Keratinocyte (primary cell): ENCODE data around the gene CFAP90. TPM values are rescaled to one million over a fixed set of nuclear protein-coding genes. Genes with fewer than 3 reads are reported as not detected.

ENCODE experiments used
- DNase-seq: peaks from one replicate; pipeline ENCODE4 v3.0.0-alpha.2; 2011; ENCODE audit warnings: low read depth, missing footprints, low spot score
- FAIRE-seq: peaks from 2 replicates; lab custom pipeline; 2011; peaks lifted over from hg19 to GRCh38; lab: Jason Lieb, UNC
- H2AFZ ChIP-seq: 2 replicates; pipeline ENCODE4 v1.6.0; 2012; ENCODE audit warnings: low read length, control low read depth, inconsistent platforms; ENCODE audit not compliant: control insufficient read depth
- H3K27ac ChIP-seq: 2 replicates; pipeline ENCODE4 v1.5.1; 2011; ENCODE audit warnings: low read length; ENCODE audit not compliant: control insufficient read depth, insufficient read depth
- H3K27me3 ChIP-seq: 3 replicates; pipeline ENCODE4 v1.6.0; 2011; ENCODE audit warnings: low read length; ENCODE audit not compliant: control insufficient read depth, insufficient read depth; ENCODE audit errors: extremely low read depth
- H3K36me3 ChIP-seq, 2 experiments: 2 replicates in 1 of 2; 3 replicates in 1 of 2; pipeline ENCODE4 v1.5.1; 2011; ENCODE audit warnings: low read length in 2 of 2, mild to moderate bottlenecking in 1 of 2; ENCODE audit not compliant: control insufficient read depth in 2 of 2, insufficient read depth in 2 of 2; ENCODE audit errors: extremely low read depth in 1 of 2
- H3K4me1 ChIP-seq: 3 replicates; pipeline ENCODE4 v1.5.1; 2011; ENCODE audit warnings: low read length; ENCODE audit not compliant: control insufficient read depth, insufficient read depth; ENCODE audit errors: extremely low read depth
- H3K4me2 ChIP-seq: 3 replicates; pipeline ENCODE4 v1.6.0; 2011; ENCODE audit warnings: low read depth, low read length; ENCODE audit not compliant: control insufficient read depth, insufficient read depth; ENCODE audit errors: extremely low read depth
- H3K4me3 ChIP-seq, 3 experiments: fragments of 200-600 bp in 1 of 3; sonication (generic) in 1 of 3; 2 replicates in 2 of 3; 3 replicates in 1 of 3; pipeline ENCODE4 v1.5.1; 2011 to 2016; ENCODE audit warnings: low read length in 3 of 3, mild to moderate bottlenecking in 3 of 3, control low read depth in 2 of 3, inconsistent platforms in 1 of 3, low read depth in 1 of 3, mixed read lengths in 1 of 3, mixed run types in 1 of 3, moderate library complexity in 1 of 3; ENCODE audit not compliant: control insufficient read depth in 2 of 3, insufficient read depth in 2 of 3; ENCODE audit errors: extremely low read depth in 1 of 3
- H3K79me2 ChIP-seq: 2 replicates; pipeline ENCODE4 v1.6.0; 2012; ENCODE audit warnings: low read length; ENCODE audit not compliant: control insufficient read depth, insufficient read depth
- H3K9ac ChIP-seq: 3 replicates; pipeline ENCODE4 v1.6.0; 2011; ENCODE audit warnings: low read length; ENCODE audit not compliant: control insufficient read depth, insufficient read depth; ENCODE audit errors: extremely low read depth
- H3K9me1 ChIP-seq: 3 replicates; pipeline ENCODE4 v1.6.0; 2011; ENCODE audit warnings: low read length; ENCODE audit not compliant: control insufficient read depth, insufficient read depth; ENCODE audit errors: extremely low read depth
- H3K9me3 ChIP-seq: 2 replicates; pipeline ENCODE4 v1.5.1; 2012; ENCODE audit warnings: low read depth, low read length; ENCODE audit not compliant: control insufficient read depth
- H4K20me1 ChIP-seq: 3 replicates; pipeline ENCODE4 v1.6.0; 2011; ENCODE audit warnings: low read length; ENCODE audit not compliant: control insufficient read depth, insufficient read depth; ENCODE audit errors: extremely low read depth
- EZH2 ChIP-seq: IDR thresholded peaks from one replicate; pipeline ENCODE4 v1.6.1; 2012; ENCODE audit warnings: inconsistent platforms, mild to moderate bottlenecking, low read length, moderate library complexity
- dilution Hi-C: fragments of 300-500 bp; cut with MboI; formaldehyde crosslinking; loops from one replicate; pipeline ENCODE4 v1.7.0; 2020; ENCODE audit warnings: low sequenced_read_pairs; ENCODE audit not compliant: extremely low pct_ligation_motif_present
- polyA plus RNA-seq, 5 experiments: library from polyadenylated mRNA; depleted of rRNA in 3 of 5; stranded (reverse) in 3 of 5; stranded (forward) in 1 of 5; unstranded in 1 of 5; fragments of >200 nt; gene quantifications; 1 replicate in 1 of 5; 2 replicates in 3 of 5; 3 replicates in 1 of 5; pipeline versions ENCODE4 v1.2.1 to v1.2.3, GENCODE V29; 2011 to 2012; ENCODE audit warnings: missing spikeins in 2 of 5, low read depth in 1 of 5, low replicate concordance in 1 of 5
- TF ChIP-seq, protein P1 (sequence below), 3 experiments: IDR thresholded peaks in 1 of 3; conservative IDR thresholded peaks in 1 of 3; optimal IDR thresholded peaks in 1 of 3; 2 replicates in 2 of 3; 3 replicates in 1 of 3; pipeline versions ENCODE3 to v1.5.1; 2011; ENCODE audit warnings: low read length in 3 of 3, mild to moderate bottlenecking in 3 of 3, moderate library complexity in 2 of 3, control low read depth in 1 of 3, inconsistent platforms in 1 of 3; ENCODE audit not compliant: insufficient read depth in 2 of 3; ENCODE audit errors: extremely low read depth in 1 of 3

Gene CFAP90
- polyA plus RNA-seq, 1 donor (not counting 4 experiments of a cell fraction or from before 2014, with no cell fraction given) = not detected

DNA sequence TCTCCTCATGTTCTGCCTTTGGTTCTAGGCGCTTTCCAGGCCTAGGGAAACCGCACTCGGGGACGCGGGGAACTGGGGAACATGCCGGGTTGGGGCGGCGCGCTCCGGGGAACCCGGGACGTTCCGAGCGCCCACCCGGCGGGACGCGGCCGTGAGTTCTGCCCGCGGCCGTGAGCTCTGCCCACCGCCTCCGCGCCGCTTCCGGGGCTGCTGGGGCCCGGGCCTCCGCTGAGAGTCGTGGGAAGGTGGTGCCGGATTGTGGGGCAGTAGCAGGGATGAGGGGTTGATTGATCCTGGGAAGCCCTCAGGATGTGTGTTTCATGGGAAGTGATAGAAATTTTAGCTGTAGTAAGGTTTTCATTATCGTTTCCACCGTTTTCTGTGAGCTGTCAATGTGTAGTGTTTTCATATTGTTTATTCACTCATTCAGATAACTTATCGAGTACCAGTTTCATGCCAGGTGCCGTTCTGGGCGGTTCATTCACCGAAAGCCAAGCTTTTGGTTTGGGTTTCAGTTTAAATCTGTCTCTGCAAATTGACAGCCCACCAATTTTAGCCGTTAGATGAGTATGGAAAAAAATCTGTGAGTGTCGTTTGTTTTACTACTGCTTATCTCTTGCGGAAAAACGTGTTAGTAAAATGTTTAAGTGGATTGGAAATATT, 18.7 kb upstream of the CFAP90 start:
- dilution Hi-C loops = no loop called here
- Histone ChIP-seq H3K4me2 (peak overlapping the region; percentile 97), H3K4me1 (peaks cover 18% of the 10 kb centered on the region), H3K27ac (peak overlapping the region; percentile 70), H3K27me3 (no peaks in the 10 kb centered on the region), H3K79me2 (peaks cover 79% of the 10 kb centered on the region), H3K9ac (peak overlapping the region; percentile 87), H4K20me1 (no peaks in the 10 kb centered on the region), H3K36me3 (peaks cover 7 to 11% of the 10 kb centered on the region in 2 experiments), H2AFZ (peak overlapping the region; percentile 53), H3K9me1 (peaks cover 2% of the 10 kb centered on the region), H3K9me3 (no peaks in the 10 kb centered on the region), H3K4me3 (peak overlapping the region; percentile 88 to 93 (median 93))
- no peak for TF ChIP-seq EZH2
- TF ChIP-seq, protein P1, sequence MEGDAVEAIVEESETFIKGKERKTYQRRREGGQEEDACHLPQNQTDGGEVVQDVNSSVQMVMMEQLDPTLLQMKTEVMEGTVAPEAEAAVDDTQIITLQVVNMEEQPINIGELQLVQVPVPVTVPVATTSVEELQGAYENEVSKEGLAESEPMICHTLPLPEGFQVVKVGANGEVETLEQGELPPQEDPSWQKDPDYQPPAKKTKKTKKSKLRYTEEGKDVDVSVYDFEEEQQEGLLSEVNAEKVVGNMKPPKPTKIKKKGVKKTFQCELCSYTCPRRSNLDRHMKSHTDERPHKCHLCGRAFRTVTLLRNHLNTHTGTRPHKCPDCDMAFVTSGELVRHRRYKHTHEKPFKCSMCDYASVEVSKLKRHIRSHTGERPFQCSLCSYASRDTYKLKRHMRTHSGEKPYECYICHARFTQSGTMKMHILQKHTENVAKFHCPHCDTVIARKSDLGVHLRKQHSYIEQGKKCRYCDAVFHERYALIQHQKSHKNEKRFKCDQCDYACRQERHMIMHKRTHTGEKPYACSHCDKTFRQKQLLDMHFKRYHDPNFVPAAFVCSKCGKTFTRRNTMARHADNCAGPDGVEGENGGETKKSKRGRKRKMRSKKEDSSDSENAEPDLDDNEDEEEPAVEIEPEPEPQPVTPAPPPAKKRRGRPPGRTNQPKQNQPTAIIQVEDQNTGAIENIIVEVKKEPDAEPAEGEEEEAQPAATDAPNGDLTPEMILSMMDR (optimal IDR thresholded peaks at IDR 0.05 in 1 of 3, IDR thresholded peaks at IDR 0.05 in 1 of 3, conservative IDR thresholded peaks at IDR 0.05 in 1 of 3; ENCODE audit: extremely low read depth in 1 of 3, insufficient read depth in 2 of 3, low read length in 3 of 3) = no peak
- peak; percentile 41 for FAIRE-seq
- no peak for DNase-seq

DNA sequence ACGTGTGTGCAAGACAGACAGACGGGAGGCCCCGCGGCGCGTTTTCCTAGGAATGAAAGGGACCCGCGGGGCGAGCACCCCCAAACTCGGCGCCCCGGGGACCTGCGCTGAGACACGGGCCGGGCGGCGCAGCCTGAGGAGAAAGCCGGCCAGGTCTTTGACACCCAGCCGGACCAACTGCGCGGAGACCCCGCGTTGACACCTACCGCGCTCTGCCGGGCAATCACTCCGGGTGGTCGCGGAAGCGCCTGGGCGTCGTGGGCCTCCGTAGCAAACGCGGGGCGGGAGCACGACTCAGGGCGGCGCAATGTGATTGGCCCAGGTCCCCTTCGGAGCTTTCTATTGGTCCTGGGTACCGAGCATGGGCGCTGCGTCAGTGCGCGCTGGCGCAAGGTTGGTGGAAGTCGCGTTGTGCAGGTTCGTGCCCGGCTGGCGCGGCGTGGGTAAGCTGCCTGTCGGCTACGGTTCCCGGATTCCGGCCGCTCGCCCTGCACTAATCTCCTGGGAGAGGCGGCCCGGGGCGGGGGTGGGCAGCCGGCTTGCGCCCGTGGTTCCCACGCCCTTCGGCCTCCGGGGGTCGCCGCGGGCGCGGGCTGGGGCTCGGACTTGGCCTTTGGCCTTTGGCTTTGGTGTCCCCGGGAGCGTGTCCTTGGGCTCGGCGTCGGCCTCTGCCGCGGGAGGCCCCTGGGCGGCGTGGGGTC, 18.0 kb upstream of the CFAP90 start, which contains the start of the genes FASTKD3 and MTRR:
TSS of gene FASTKD3 (minus strand) at position 259 of the 701 bp plus-strand sequence. CDS start 948 bp downstream, outside the sequence.
TSS of gene MTRR (plus strand) at position 376 of the 701 bp plus-strand sequence. CDS start 1,647 bp downstream, outside the sequence.
- Histone ChIP-seq H3K4me1 (peaks cover 18% of the 10 kb centered on the region), H3K27me3 (no peaks in the 10 kb centered on the region), H3K9me1 (peaks cover 2% of the 10 kb centered on the region), H3K4me3 (peak within 1 kb of the TSS; percentile 88 to 93 (median 93)), H3K27ac (peak within 1 kb of the TSS; percentile 70), H3K79me2 (peaks cover 74% of the 10 kb centered on the region), H3K9me3 (no peaks in the 10 kb centered on the region), H2AFZ (peak within 1 kb of the TSS; percentile 92), H3K36me3 (peaks cover 6 to 11% of the 10 kb centered on the region in 2 experiments), H3K4me2 (peak within 1 kb of the TSS; percentile 97), H3K9ac (peak within 1 kb of the TSS; percentile 87), H4K20me1 (no peaks in the 10 kb centered on the region)
- DNase-seq = peak; percentile 42
- TF ChIP-seq EZH2 = no peak
- dilution Hi-C loops = no loop called here
- peak; percentile 70 for FAIRE-seq
